K562 (cell line): ENCODE data around the gene TCEAL5. TPM values are rescaled to one million over a fixed set of nuclear protein-coding genes. Genes with fewer than 3 reads are reported as not detected.

Source experiments
- ARID4B ChIP-seq: sonication (generic); formaldehyde crosslinking; IDR thresholded peaks from 2 replicates; pipeline ENCODE4 v1.8.0; 2022; ENCODE audit warnings: mild to moderate bottlenecking, missing genetic modification reagents
- CREB3 ChIP-seq: fragments of 450-650 bp; conservative IDR thresholded peaks from 2 replicates; pipeline ENCODE4 v1.6.1; 2016; ENCODE audit warnings: missing genetic modification characterization, low read depth, mild to moderate bottlenecking, missing compliant biosample characterization, moderate library complexity
- HDAC6 ChIP-seq: IDR thresholded peaks from 2 replicates; pipeline ENCODE4 v1.6.1; 2012; ENCODE audit warnings: low read depth, mild to moderate bottlenecking, control low read depth, inconsistent platforms, low read length, moderate library complexity
- HDGF ChIP-seq: fragments of 450-650 bp; IDR thresholded peaks from 2 replicates; pipeline ENCODE4 v1.6.1; 2016
- MIER1 ChIP-seq: fragments of 450-650 bp; IDR thresholded peaks from 2 replicates; pipeline ENCODE4 v1.6.1; 2016; ENCODE audit warnings: antibody characterized with exemption, mild to moderate bottlenecking, low read depth
- PREB ChIP-seq: sonication (generic); formaldehyde crosslinking; IDR thresholded peaks from 2 replicates; pipeline ENCODE4 v1.8.1; 2023; ENCODE audit warnings: mild to moderate bottlenecking, missing genetic modification reagents
- RUNX1 ChIP-seq: sonication (generic); IDR thresholded peaks from 2 replicates; pipeline ENCODE4 v1.6.1; 2016; ENCODE audit warnings: antibody characterized with exemption, low read depth
- SMAD1 ChIP-seq: fragments of 150-350 bp; IDR thresholded peaks from 2 replicates; pipeline ENCODE4 v1.6.1; 2014; ENCODE audit warnings: low read length, low read depth; ENCODE audit not compliant: partially characterized antibody
- SMARCA4 ChIP-seq: fragments of 450-650 bp; IDR thresholded peaks from 2 replicates; pipeline ENCODE4 v1.6.1; 2016
- SRF ChIP-seq, 2 experiments: fragments of 250-450, 450-650 bp in 1 of 2; sonication (Bioruptor Pico) in 1 of 2; sonication (generic) in 1 of 2; formaldehyde crosslinking; IDR thresholded peaks; 2 replicates each; pipeline versions ENCODE4 v1.5.0 to v1.5.1; 2020 to 2022; ENCODE audit warnings: mild to moderate bottlenecking in 1 of 2, missing genetic modification reagents in 1 of 2
- TAF1 ChIP-seq: IDR thresholded peaks from 2 replicates; pipeline ENCODE4 v1.6.1; 2011; ENCODE audit warnings: mild to moderate bottlenecking, low read length, moderate library complexity; ENCODE audit not compliant: insufficient read depth, control insufficient read depth, severe bottlenecking; ENCODE audit errors: extremely low read depth
- TCF7 ChIP-seq: sonication (generic); IDR thresholded peaks from 2 replicates; pipeline ENCODE4 v1.6.1; 2016; ENCODE audit warnings: antibody characterized with exemption, borderline replicate concordance
- THAP12 ChIP-seq: fragments of 250-450 bp; sonication (Bioruptor Pico); IDR thresholded peaks from 2 replicates; pipeline ENCODE4 v1.9.0; 2021; ENCODE audit warnings: mild to moderate bottlenecking, inconsistent platforms
- ZNF146 ChIP-seq: IDR thresholded peaks from one replicate; pipeline ENCODE4 v1.6.1; 2018; ENCODE audit warnings: missing compliant biosample characterization; ENCODE audit not compliant: unreplicated experiment
- ZNF165 ChIP-seq: fragments of 250-450 bp; sonication (Bioruptor Pico); IDR thresholded peaks from 2 replicates; pipeline ENCODE4 v1.4.0; 2020; ENCODE audit warnings: borderline replicate concordance
- ZNF217 ChIP-seq: sonication (generic); formaldehyde crosslinking; IDR thresholded peaks from 2 replicates; pipeline ENCODE4 v1.8.0; 2022; ENCODE audit warnings: mild to moderate bottlenecking, missing genetic modification reagents
- ZNF347 ChIP-seq: fragments of 450-650 bp; formaldehyde crosslinking; IDR thresholded peaks from 2 replicates; pipeline ENCODE4 v1.4.0; 2020; ENCODE audit warnings: low read depth, mild to moderate bottlenecking, moderate library complexity
- ZNF512 ChIP-seq: IDR thresholded peaks from 2 replicates; pipeline ENCODE4 v1.6.1; 2016; ENCODE audit warnings: missing genetic modification characterization, missing compliant biosample characterization
- ZNF780A ChIP-seq: fragments of 250-450 bp; sonication (Bioruptor Pico); IDR thresholded peaks from 2 replicates; pipeline ENCODE4 v1.5.0; 2021; ENCODE audit warnings: mild to moderate bottlenecking
- polyA plus RNA-seq, 8 experiments: library from polyadenylated mRNA; depleted of rRNA in 4 of 8; stranded (reverse) in 5 of 8; unstranded in 3 of 8; fragments of >200 nt; fragmentation: Nextera tagmentation in 2 of 8; fragmentation: Illumina TruSeq in 1 of 8; extraction: Ambion mirVana in 2 of 8; extraction: Trizol in 1 of 8; gene quantifications; 2 replicates each; pipeline versions ENCODE4 v1.2.1 to v1.2.3, GENCODE V29; 2011 to 2014; ENCODE audit warnings: inconsistent platforms in 1 of 8, missing spikeins in 1 of 8
- total RNA-seq, 7 experiments: library from RNA; depleted of rRNA in 6 of 7; stranded (reverse); fragments of >200 nt in 6 of 7; fragmentation: Illumina TruSeq in 2 of 7; extraction: Trizol in 2 of 7; gene quantifications; 2 replicates each; pipeline versions ENCODE4 v1.2.1 to v1.2.3, GENCODE V29; 2011 to 2021; ENCODE audit warnings: low replicate concordance in 1 of 7

The TCEAL5 gene
- total and polyA plus RNA-seq, 9 of the 15 experiments (the other 6 are each of a cell fraction or from before 2014, with no cell fraction given): 0.10 to 0.18 TPM; not detected in 7

GRCh38 chrX:103250977-103251376, 25.6 kb downstream of the TCEAL5 start (continued):
- TF ChIP-seq SMAD1: no peak
- TF ChIP-seq CREB3 (tag): no peak
- TF ChIP-seq HDGF: no peak
- no peak for TF ChIP-seq TCF7
- TF ChIP-seq ZNF217: no peak
- no peak for TF ChIP-seq ZNF347 (CRISPR knock-in tag)
- no peak for TF ChIP-seq MIER1
- TF ChIP-seq ZNF780A (CRISPR knock-in tag): no peak
- no peak for TF ChIP-seq PREB (CRISPR knock-in tag)
- no peak for TF ChIP-seq TAF1
- TF ChIP-seq HDAC6: no peak
- TF ChIP-seq ZNF512 (tag): no peak
- TF ChIP-seq ARID4B: no peak
- TF ChIP-seq SRF (CRISPR knock-in tag; IDR thresholded peaks at IDR 0.05): no peak
- no peak for TF ChIP-seq ZNF146 (CRISPR knock-in tag)
- TF ChIP-seq RUNX1: no peak
- no peak for TF ChIP-seq ZNF165 (CRISPR knock-in tag)
- no peak for TF ChIP-seq THAP12 (CRISPR knock-in tag)
- TF ChIP-seq SMARCA4: peak; percentile 32; the same call in 1 of the 2 replicates
